ENCODE results near the gene SCO2.

Gene SCO2

GRCh38 chr22:50547263-50547985 is 22.0 kb upstream of the SCO2 start (continued):
- TF ChIP-seq, protein P1, sequence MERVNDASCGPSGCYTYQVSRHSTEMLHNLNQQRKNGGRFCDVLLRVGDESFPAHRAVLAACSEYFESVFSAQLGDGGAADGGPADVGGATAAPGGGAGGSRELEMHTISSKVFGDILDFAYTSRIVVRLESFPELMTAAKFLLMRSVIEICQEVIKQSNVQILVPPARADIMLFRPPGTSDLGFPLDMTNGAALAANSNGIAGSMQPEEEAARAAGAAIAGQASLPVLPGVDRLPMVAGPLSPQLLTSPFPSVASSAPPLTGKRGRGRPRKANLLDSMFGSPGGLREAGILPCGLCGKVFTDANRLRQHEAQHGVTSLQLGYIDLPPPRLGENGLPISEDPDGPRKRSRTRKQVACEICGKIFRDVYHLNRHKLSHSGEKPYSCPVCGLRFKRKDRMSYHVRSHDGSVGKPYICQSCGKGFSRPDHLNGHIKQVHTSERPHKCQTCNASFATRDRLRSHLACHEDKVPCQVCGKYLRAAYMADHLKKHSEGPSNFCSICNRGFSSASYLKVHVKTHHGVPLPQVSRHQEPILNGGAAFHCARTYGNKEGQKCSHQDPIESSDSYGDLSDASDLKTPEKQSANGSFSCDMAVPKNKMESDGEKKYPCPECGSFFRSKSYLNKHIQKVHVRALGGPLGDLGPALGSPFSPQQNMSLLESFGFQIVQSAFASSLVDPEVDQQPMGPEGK (tag by site-specific recombination; IDR thresholded peaks at IDR 0.05), result no peak
- TF ChIP-seq ZNF214 (tag by site-specific recombination; IDR thresholded peaks at IDR 0.05; ENCODE audit: borderline replicate concordance) (no peak), ZNF621 (tag by site-specific recombination; IDR thresholded peaks at IDR 0.05) (no peak)

DNA sequence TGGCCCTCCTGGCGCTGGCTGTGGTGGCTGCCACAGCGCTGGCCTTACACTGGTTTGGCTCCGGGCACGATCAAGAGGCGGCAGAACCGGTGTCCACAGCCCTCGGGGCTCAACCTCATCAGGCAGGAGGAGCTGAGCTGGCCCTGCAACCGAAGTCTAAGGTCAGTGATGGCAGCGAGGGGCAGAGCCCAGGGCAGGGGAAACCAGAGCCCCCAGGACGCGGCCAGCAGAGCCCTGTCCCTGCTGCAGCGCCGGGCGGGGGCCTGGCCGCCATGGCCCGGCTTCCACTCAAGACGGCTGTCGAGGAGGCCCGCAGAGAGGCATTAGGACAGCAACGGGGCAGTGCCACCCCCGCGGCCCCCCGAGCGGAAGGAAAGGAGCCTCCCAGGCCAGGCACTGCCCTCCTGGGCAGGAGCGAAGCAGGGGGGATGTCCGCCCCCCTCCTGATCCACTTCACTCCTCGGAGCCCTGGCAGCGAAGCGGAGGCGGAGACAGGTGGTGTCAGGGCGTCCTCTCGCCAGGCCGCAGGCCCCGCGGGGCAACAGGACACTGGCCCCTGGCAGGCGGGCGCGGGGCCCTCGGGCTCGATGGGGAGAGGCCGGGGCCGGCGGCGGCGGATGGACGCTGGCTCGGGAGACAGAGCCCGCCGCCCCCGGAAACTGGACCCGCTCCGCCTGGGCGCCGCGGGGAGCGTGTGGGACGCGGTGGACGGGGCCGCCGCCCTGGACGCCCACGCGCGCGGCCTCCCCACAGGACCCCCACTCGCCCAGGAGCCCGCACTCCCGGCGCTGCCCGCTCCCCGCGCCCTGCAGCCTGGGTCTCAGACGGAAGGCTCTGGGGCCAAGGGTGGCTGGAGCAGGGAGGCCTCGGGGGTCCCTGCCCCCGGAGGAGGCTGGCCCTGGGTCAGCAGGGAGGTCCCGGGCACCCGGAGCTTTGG is 21.2 kb upstream of the SCO2 start:
- H3K4me3 ChIP-seq (ENCODE audit: low read depth, low read length), result no peak overlapping the region
- no peaks in the 10 kb centered on the region for H3K4me1 ChIP-seq (ENCODE audit: control insufficient read depth, insufficient read depth, low read length)
- H3K36me3 ChIP-seq (ENCODE audit: control insufficient read depth in 2 of 2, insufficient read depth in 1 of 2, low read length in 2 of 2), result no peaks in the 10 kb centered on the region
- ChIA-PET CTCF (interaction anchor here (0.6 to 1.8 kb wide), 2 partner anchors 16 to 61 kb away, joined by 3 to 7 read pairs; partner anchors contain the start of gene SYCE3), POLR2A (interaction anchor here (0.5 to 1.8 kb wide), 4 partner anchors 16 to 100 kb away, joined by 3 to 8 read pairs (median 4); partner anchors contain the start of genes CPT1B, SCO2 and SYCE3)
- no peaks in the 10 kb centered on the region for H3K9me3 ChIP-seq (ENCODE audit: control insufficient read depth, insufficient read depth, low read depth, low read length)
- TF ChIP-seq ZNF701 (tag by site-specific recombination; IDR thresholded peaks at IDR 0.05) (no peak), GLIS1 (tag by site-specific recombination; IDR thresholded peaks at IDR 0.05) (no peak), ZNF654 (tag by site-specific recombination; IDR thresholded peaks at IDR 0.05; ENCODE audit: low read depth) (no peak), EGR2 (tag by site-specific recombination; IDR thresholded peaks at IDR 0.05; ENCODE audit: low read depth) (no peak), ZNF837 (tag by site-specific recombination; IDR thresholded peaks at IDR 0.05) (no peak), ZNF473 (tag by site-specific recombination; IDR thresholded peaks at IDR 0.05) (no peak), ZSCAN23 (tag by site-specific recombination; IDR thresholded peaks at IDR 0.05) (no peak), SP7 (tag by site-specific recombination; IDR thresholded peaks at IDR 0.05) (no peak), ZNF624 (tag by site-specific recombination; IDR thresholded peaks at IDR 0.05) (no peak), ZNF221 (tag by site-specific recombination; IDR thresholded peaks at IDR 0.05; ENCODE audit: borderline replicate concordance) (no peak), ZNF37A (tag by site-specific recombination; IDR thresholded peaks at IDR 0.05) (no peak), SP3 (tag by site-specific recombination; IDR thresholded peaks at IDR 0.05) (no peak), HOXA7 (CRISPR knock-in tag; IDR thresholded peaks at IDR 0.05; ENCODE audit: borderline replicate concordance) (no peak), ZNF707 (tag by site-specific recombination; IDR thresholded peaks at IDR 0.05) (no peak), ZNF626 (tag by site-specific recombination; IDR thresholded peaks at IDR 0.05) (no peak), ZNF133 (tag by site-specific recombination; IDR thresholded peaks at IDR 0.05) (no peak), ZFHX2 (tag by site-specific recombination; conservative IDR thresholded peaks at IDR 0.05) (no peak), MEIS1 (CRISPR knock-in tag; IDR thresholded peaks at IDR 0.05; ENCODE audit: borderline replicate concordance) (no peak), ZNF555 (tag by site-specific recombination; conservative IDR thresholded peaks at IDR 0.05) (no peak)
- TF ChIP-seq, protein P2, sequence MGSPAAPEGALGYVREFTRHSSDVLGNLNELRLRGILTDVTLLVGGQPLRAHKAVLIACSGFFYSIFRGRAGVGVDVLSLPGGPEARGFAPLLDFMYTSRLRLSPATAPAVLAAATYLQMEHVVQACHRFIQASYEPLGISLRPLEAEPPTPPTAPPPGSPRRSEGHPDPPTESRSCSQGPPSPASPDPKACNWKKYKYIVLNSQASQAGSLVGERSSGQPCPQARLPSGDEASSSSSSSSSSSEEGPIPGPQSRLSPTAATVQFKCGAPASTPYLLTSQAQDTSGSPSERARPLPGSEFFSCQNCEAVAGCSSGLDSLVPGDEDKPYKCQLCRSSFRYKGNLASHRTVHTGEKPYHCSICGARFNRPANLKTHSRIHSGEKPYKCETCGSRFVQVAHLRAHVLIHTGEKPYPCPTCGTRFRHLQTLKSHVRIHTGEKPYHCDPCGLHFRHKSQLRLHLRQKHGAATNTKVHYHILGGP (tag by site-specific recombination; IDR thresholded peaks at IDR 0.05), result no peak
- H3K27ac ChIP-seq (ENCODE audit: extremely low read depth, low read depth, low read length), result no peak overlapping the region
